GM12874 (cell line): Measurements from ENCODE around the gene MYO3A.

Experiments
- CTCF ChIP-seq: IDR thresholded peaks from 2 replicates; pipeline ENCODE4 v1.5.1; 2011; ENCODE audit warnings: low read depth, mild to moderate bottlenecking, control low read depth, low read length, moderate library complexity; ENCODE audit not compliant: insufficient read depth

Gene MYO3A

GRCh38 chr10:26169466-26169865 lies 235.4 kb downstream of the MYO3A start:
- no peak for TF ChIP-seq CTCF

- TF ChIP-seq CTCF, result no peak
Measured at GRCh38 chr10:26172131-26172530, 238.1 kb downstream of the MYO3A start.

GRCh38 chr10:26173837-26174236 lies 239.8 kb downstream of the MYO3A start:
- TF ChIP-seq CTCF, result no peak

GRCh38 chr10:26177341-26177740 lies 243.3 kb downstream of the MYO3A start:
- TF ChIP-seq CTCF, result no peak

GRCh38 chr10:26194275-26194674 lies 260.2 kb downstream of the MYO3A start:
- no peak for TF ChIP-seq CTCF

GRCh38 chr10:26197248-26197647 lies 263.2 kb downstream of the MYO3A start:
- no peak for TF ChIP-seq CTCF

- no peak for TF ChIP-seq CTCF
Measured at GRCh38 chr10:26198119-26198518, 264.1 kb downstream of the MYO3A start.

- no peak for TF ChIP-seq CTCF
Measured at GRCh38 chr10:26199841-26200240, 265.8 kb downstream of the MYO3A start.
